Measurements from ENCODE around the gene RAP1GDS1.
"Not testable (repeated sequence)": the region's sequence is repeated elsewhere in the genome, so short reads cannot be mapped to it uniquely, and the experiment has no call there.

RAP1GDS1 gene

DNA sequence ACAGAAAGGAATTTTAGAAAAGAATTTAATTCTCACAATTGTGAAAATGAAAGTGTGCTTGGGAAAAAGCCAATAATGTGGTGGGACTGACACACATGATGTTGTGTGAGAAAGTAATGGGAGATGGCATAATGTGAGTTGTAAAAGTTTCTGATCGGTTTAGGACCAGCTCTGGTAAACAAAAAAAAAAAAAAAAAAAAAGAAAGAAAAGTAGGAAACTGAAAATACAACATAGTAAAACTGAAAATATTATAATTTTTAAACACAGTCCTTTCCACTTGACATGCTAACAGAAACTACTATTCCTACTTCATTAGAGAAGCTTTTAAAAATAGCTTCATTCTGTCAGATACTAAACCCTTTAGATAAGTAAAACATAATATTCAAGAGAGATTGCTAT, 28.2 kb downstream of the RAP1GDS1 start:
- no peak for DNase-seq

- DNase-seq = no peak
Measured at GRCh38 chr4:98290511-98290910, 29.3 kb downstream of the RAP1GDS1 start.

- DNase-seq = no peak
Measured at GRCh38 chr4:98293104-98293887, 32.1 kb downstream of the RAP1GDS1 start.

DNA sequence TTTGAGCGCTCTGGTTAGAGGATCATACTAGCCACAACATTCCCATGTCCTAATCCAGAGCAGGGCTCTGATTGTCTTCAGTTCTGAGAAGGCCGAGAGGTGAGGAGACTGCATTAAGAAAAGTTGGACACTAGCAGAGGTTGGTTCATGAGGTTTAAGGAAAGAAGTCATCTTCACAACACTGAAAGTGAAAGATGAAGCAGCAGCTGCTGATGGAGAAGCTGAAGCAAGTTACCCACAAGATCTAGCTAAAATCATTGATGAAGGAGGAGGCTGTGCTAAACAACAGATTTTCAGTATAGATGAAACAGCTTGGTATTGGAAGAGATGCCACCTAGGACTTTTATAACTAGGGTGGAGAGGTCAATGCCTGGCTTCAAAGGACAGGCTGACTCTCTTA, 36.8 kb downstream of the RAP1GDS1 start:
- DNase-seq = no peak

GRCh38 chr4:98300706-98301105, 39.5 kb downstream of the RAP1GDS1 start:
- DNase-seq = no peak

DNA sequence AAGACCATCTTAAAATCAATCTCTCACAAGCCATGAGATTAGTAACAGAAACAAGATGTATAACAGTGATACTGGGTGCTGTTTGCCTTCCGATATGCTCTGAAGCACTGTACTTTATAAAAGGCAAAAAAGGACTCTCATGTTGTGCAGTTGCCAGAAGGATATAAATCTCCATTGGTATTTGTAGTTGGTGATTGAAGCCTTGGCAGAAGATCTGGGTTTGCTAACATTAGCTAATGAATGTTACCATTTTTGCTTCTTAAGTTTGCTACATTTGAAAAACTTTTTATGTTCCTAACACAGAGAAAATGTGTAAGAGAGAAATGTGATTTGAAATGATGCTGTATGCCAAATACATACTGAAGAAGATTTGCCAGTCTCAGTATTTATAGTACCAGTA, 44.4 kb downstream of the RAP1GDS1 start:
- DNase-seq = no peak

- no peak for DNase-seq
Measured at GRCh38 chr4:98310867-98311266, 49.7 kb downstream of the RAP1GDS1 start.

- no peak for DNase-seq
Measured at GRCh38 chr4:98311656-98312055, 50.5 kb downstream of the RAP1GDS1 start.

DNA sequence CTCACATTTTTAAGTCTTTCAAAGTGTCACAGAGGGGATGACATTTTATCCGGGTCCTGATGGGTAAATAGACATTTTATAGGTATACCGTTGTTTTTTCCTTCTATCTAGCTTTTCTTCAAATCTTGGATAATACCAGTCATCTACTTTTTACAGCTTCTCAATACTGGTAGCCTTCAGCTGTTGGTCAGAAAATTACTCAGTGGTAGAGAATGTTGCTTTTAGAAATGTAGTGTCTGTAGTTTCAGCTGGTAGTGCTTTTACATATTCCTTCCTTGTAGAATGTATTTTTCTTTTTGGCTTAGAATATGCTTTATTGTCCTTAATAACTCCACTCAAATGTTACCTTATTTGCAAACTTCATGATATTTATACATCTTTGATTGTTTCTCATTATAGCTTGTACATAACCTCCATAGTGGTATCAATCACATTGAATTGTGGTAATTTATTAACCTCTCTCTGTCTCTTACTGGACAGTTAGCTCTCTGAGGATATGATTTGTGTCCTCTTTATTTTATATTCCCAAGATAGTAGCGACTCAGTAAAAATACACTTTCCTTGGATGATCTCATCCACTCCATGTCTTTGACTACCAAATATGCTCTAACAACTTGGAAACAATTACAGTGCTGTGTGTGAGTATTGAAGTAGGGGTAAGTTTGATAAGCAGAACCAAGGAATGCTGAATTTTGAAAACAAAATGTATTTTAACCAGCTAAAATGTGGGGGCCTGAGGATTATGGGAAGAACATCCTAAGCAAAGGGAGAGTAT, 53.8 kb downstream of the RAP1GDS1 start:
- DNase-seq = no peak

DNA sequence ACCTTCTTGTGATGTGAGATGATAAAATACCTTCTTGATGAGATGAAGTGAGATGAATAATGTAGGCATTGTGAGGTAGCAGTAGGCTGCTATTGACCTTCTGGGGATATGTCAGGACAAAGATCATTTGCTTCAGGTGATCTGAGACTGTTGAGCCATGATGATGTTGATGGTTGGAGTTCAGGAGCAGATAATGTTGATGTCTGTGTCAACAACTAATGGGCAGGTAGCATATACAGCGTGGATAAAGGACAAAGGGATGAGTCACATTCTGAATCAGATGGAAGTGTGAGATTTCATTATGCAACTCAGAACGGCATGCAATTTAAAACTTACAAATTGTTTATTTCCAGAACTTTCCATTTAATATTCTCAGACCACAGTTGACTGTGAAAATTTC, 57.3 kb downstream of the RAP1GDS1 start:
- DNase-seq = no peak

DNA sequence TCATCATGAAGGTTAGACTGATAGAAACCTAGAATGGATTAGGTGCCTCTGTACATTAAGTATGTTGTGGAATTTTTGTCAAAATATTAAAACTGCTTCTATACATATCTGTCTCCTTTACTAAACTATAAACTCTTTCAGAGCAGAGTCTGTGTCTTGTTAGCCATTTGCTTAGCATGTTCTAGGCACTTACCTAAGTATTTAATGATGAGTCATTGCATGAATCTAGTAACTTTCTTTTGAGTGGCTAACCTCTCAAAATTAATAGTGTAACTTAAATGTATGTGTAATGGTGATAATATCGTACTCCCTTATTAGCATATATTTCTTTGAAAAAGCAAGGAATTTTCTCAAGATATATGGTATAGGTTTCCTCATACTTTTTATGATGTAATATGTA, 57.8 kb downstream of the RAP1GDS1 start:
- DNase-seq = no peak

DNA sequence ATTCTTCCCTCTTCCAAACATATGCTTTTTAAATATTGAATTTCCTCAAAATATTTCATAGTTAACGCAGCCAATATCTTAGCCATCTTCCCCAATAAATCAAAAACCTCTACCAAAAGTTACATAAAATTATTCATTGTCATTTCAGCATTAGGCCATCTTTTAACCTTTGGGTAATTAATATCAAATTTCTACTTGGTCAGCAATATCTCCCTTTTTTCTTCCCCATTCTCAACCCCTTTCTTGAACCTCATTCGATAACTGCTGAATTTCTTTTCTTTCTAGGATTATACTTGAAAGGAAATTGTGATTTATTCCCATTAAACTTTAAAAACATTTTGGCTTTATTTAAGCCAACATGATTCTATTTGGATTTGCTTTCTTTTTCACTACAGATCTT, 65.0 kb downstream of the RAP1GDS1 start:
- DNase-seq = no peak

DNA sequence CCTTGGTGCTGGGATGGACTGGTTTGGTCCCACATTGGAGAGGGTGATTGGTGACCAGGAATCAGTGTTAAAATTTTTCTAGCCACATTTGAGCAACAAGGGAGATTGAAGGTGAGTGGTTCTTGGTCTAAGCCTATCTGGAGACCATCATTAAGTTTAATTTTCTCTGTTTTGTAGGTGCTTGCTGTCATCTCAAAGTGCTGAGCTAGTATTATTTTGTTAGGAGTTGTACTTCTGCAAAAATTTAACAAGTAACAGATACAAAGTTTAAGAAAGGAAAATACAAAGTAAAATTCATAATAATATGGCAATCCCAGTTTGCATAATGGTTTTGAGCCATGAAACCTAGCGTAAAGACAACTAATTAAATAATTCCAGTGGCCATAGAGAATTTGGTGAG, 66.5 kb downstream of the RAP1GDS1 start:
- DNase-seq = no peak

- DNase-seq = not testable (repeated sequence)
Measured at GRCh38 chr4:98329879-98330640, 68.9 kb downstream of the RAP1GDS1 start.

DNA sequence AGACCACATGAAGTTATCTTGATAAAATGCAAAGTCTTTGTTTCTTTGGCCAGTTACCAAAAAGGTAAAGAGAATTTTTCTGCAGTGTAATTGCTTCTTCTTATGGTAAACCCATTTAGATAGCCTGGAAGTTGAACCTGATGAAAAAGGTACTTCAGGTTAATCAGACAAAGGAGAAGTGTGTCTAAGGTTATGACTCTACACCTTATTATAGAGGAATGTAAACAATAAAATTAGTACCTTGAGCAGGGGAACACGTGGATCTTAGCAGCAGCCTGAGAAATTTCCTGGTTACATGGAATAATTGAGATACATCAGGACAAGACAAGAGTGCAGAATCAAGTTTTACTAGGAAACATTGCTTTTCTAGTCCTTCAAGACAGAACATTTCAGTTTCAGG, 70.8 kb downstream of the RAP1GDS1 start:
- no peak for DNase-seq

DNA sequence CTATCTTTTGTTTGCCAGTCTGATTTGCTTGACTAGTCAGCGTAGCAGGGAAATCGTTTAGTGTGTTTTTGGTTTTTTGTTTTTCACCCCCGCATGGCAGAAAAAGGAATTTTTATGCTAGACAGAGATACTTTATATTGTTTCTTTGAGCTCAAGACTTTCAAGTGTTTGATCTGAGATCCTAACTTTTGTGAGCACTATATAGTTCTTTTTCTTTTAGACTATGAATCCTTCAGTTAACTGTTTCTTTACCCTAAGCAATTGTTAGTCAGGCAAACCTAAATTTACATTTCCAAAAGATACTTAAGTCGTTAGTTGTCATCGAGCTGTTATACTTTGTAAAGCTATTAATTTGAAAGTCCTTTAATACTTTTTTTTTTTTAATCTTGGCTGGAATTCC, 73.3 kb downstream of the RAP1GDS1 start:
- DNase-seq = no peak

- no peak for DNase-seq
Measured at GRCh38 chr4:98338761-98339438, 77.7 kb downstream of the RAP1GDS1 start.

GRCh38 chr4:98341309-98341708, 80.1 kb downstream of the RAP1GDS1 start:
- DNase-seq = no peak

- no peak for DNase-seq
Measured at GRCh38 chr4:98343626-98344025, 82.4 kb downstream of the RAP1GDS1 start.

- no peak for DNase-seq
Measured at GRCh38 chr4:98345838-98346237, 84.7 kb downstream of the RAP1GDS1 start.

- DNase-seq = no peak
Measured at GRCh38 chr4:98352396-98352795, 91.2 kb downstream of the RAP1GDS1 start.

DNA sequence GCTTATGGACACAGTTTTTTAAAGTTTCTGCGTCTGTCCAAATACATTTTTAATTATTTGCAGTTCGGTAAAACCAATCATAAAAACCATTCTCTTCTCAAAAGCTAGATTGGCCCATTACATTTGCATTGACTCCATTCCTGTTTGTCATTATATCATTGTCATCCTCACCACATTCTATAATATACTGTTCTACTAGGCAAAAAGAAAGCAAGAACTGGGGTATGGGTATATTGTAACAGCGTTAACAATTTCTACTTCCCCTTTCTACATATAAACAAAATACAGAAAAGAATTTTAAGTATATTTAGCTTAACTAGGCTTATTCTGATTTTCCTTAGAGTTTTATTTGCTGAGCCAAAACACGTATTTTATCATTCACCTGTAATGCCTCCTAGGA, 91.8 kb downstream of the RAP1GDS1 start:
- no peak for DNase-seq

- DNase-seq = no peak
Measured at GRCh38 chr4:98358630-98359248, 97.6 kb downstream of the RAP1GDS1 start.

Data from NCI-H1092 treated with DMSO at 0.1 percent for 48 hours (cell line).